ENCODE measurements around the gene CDC5L. TPM values are rescaled to one million over a fixed set of nuclear protein-coding genes. Genes with fewer than 3 reads are reported as not detected.

Gene CDC5L
- total and polyA plus RNA-seq, 2 experiments from 2014 or later = 27.0 to 32.5 TPM

DNA sequence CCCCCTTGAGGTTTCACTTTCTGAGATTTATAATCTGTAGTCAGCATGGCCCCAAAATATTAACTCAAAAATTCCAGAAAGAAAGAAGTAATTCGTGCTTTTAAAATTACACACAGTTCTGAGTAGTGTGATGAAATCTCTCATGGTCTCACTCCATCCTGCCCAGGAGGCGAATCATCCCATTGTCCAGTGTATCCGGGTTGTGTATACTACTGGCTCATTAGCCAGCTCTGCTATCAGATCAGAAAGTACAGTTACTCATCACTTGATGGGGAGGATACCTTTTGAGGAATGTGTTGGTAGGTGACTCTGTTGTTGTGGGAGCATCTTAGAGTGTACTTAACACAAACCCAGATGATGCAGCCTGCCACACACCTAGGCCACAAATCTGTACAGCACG, 65.2 kb downstream of the CDC5L start:
- Histone ChIP-seq H3K4me1 (ENCODE audit: insufficient read depth) (no peaks in the 10 kb centered on the region), H3K27me3 (ENCODE audit: insufficient read depth) (no peaks in the 10 kb centered on the region), H4K20me1 (replicated peaks; ENCODE audit: insufficient read depth) (no peaks in the 10 kb centered on the region), H2AFZ (no peak overlapping the region), H3K27ac (ENCODE audit: low read depth) (no peak overlapping the region), H3K36me3 (ENCODE audit: insufficient read depth) (peaks cover 3% of the 10 kb centered on the region; the same call in 1 of the 2 replicates), H3F3A (replicated peaks; ENCODE audit: low read depth) (no peaks in the 10 kb centered on the region), H3K9me2 (ENCODE audit: insufficient read depth) (no peaks in the 10 kb centered on the region), H3K4me3 (no peak overlapping the region), H3K4me2 (no peak overlapping the region), H3K79me2 (replicated peaks; ENCODE audit: insufficient read depth) (no peaks in the 10 kb centered on the region)
- no peak overlapping the region; the same call in 1 of the 2 replicates for H3K27ac Mint-ChIP-seq
- H3K36me3 Mint-ChIP-seq (ENCODE audit: low read depth) = peaks cover 5% of the 10 kb centered on the region; the same call in 2 of the 3 replicates
- H3K27me3 Mint-ChIP-seq (ENCODE audit: insufficient read depth, low read depth, poor library complexity) = no peaks in the 10 kb centered on the region
- no peaks in the 10 kb centered on the region for H3K4me1 Mint-ChIP-seq
- no peak overlapping the region for H3K4me3 Mint-ChIP-seq
- DNase-seq (ENCODE audit: low spot score) (no peak), ATAC-seq (no peak)
- TF ChIP-seq POLR2AphosphoS5 (IDR thresholded peaks at IDR 0.05; ENCODE audit: low read depth) (no peak), ZNF114 (CRISPR knock-in tag; IDR thresholded peaks at IDR 0.05) (no peak), CREB1 (CRISPR knock-in tag; IDR thresholded peaks at IDR 0.05; ENCODE audit: low read depth) (no peak), NANOG (IDR thresholded peaks at IDR 0.05; ENCODE audit: borderline replicate concordance) (no peak), EZH2phosphoT487 (IDR thresholded peaks at IDR 0.05; ENCODE audit: unreplicated experiment) (no peak), EZH2 (IDR thresholded peaks at IDR 0.05; ENCODE audit: low read depth, unreplicated experiment) (no peak), STAT1 (IDR thresholded peaks at IDR 0.05; ENCODE audit: unreplicated experiment) (no peak), JUNB (IDR thresholded peaks at IDR 0.05; ENCODE audit: unreplicated experiment) (no peak), ZNF331 (CRISPR knock-in tag; IDR thresholded peaks at IDR 0.05; ENCODE audit: low read depth) (no peak)
- TF ChIP-seq, protein P1, sequence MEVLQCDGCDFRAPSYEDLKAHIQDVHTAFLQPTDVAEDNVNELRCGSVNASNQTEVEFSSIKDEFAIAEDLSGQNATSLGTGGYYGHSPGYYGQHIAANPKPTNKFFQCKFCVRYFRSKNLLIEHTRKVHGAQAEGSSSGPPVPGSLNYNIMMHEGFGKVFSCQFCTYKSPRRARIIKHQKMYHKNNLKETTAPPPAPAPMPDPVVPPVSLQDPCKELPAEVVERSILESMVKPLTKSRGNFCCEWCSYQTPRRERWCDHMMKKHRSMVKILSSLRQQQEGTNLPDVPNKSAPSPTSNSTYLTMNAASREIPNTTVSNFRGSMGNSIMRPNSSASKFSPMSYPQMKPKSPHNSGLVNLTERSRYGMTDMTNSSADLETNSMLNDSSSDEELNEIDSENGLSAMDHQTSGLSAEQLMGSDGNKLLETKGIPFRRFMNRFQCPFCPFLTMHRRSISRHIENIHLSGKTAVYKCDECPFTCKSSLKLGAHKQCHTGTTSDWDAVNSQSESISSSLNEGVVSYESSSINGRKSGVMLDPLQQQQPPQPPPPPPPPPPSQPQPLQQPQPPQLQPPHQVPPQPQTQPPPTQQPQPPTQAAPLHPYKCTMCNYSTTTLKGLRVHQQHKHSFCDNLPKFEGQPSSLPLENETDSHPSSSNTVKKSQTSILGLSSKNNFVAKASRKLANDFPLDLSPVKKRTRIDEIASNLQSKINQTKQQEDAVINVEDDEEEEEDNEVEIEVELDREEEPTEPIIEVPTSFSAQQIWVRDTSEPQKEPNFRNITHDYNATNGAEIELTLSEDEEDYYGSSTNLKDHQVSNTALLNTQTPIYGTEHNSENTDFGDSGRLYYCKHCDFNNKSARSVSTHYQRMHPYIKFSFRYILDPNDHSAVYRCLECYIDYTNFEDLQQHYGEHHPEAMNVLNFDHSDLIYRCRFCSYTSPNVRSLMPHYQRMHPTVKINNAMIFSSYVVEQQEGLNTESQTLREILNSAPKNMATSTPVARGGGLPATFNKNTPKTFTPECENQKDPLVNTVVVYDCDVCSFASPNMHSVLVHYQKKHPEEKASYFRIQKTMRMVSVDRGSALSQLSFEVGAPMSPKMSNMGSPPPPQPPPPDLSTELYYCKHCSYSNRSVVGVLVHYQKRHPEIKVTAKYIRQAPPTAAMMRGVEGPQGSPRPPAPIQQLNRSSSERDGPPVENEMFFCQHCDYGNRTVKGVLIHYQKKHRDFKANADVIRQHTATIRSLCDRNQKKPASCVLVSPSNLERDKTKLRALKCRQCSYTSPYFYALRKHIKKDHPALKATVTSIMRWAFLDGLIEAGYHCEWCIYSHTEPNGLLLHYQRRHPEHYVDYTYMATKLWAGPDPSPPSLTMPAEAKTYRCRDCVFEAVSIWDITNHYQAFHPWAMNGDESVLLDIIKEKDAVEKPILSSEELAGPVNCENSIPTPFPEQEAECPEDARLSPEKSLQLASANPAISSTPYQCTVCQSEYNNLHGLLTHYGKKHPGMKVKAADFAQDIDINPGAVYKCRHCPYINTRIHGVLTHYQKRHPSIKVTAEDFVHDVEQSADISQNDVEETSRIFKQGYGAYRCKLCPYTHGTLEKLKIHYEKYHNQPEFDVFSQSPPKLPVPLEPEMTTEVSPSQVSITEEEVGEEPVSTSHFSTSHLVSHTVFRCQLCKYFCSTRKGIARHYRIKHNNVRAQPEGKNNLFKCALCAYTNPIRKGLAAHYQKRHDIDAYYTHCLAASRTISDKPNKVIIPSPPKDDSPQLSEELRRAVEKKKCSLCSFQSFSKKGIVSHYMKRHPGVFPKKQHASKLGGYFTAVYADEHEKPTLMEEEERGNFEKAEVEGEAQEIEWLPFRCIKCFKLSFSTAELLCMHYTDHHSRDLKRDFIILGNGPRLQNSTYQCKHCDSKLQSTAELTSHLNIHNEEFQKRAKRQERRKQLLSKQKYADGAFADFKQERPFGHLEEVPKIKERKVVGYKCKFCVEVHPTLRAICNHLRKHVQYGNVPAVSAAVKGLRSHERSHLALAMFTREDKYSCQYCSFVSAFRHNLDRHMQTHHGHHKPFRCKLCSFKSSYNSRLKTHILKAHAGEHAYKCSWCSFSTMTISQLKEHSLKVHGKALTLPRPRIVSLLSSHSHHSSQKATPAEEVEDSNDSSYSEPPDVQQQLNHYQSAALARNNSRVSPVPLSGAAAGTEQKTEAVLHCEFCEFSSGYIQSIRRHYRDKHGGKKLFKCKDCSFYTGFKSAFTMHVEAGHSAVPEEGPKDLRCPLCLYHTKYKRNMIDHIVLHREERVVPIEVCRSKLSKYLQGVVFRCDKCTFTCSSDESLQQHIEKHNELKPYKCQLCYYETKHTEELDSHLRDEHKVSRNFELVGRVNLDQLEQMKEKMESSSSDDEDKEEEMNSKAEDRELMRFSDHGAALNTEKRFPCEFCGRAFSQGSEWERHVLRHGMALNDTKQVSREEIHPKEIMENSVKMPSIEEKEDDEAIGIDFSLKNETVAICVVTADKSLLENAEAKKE (CRISPR knock-in tag; IDR thresholded peaks at IDR 0.05) = no peak
- TF ChIP-seq, protein P2, sequence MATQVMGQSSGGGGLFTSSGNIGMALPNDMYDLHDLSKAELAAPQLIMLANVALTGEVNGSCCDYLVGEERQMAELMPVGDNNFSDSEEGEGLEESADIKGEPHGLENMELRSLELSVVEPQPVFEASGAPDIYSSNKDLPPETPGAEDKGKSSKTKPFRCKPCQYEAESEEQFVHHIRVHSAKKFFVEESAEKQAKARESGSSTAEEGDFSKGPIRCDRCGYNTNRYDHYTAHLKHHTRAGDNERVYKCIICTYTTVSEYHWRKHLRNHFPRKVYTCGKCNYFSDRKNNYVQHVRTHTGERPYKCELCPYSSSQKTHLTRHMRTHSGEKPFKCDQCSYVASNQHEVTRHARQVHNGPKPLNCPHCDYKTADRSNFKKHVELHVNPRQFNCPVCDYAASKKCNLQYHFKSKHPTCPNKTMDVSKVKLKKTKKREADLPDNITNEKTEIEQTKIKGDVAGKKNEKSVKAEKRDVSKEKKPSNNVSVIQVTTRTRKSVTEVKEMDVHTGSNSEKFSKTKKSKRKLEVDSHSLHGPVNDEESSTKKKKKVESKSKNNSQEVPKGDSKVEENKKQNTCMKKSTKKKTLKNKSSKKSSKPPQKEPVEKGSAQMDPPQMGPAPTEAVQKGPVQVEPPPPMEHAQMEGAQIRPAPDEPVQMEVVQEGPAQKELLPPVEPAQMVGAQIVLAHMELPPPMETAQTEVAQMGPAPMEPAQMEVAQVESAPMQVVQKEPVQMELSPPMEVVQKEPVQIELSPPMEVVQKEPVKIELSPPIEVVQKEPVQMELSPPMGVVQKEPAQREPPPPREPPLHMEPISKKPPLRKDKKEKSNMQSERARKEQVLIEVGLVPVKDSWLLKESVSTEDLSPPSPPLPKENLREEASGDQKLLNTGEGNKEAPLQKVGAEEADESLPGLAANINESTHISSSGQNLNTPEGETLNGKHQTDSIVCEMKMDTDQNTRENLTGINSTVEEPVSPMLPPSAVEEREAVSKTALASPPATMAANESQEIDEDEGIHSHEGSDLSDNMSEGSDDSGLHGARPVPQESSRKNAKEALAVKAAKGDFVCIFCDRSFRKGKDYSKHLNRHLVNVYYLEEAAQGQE (IDR thresholded peaks at IDR 0.05; ENCODE audit: unreplicated experiment) = no peak
- TF ChIP-seq, protein P3, sequence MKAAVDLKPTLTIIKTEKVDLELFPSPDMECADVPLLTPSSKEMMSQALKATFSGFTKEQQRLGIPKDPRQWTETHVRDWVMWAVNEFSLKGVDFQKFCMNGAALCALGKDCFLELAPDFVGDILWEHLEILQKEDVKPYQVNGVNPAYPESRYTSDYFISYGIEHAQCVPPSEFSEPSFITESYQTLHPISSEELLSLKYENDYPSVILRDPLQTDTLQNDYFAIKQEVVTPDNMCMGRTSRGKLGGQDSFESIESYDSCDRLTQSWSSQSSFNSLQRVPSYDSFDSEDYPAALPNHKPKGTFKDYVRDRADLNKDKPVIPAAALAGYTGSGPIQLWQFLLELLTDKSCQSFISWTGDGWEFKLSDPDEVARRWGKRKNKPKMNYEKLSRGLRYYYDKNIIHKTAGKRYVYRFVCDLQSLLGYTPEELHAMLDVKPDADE (IDR thresholded peaks at IDR 0.05) = no peak
- TF ChIP-seq, protein P4, sequence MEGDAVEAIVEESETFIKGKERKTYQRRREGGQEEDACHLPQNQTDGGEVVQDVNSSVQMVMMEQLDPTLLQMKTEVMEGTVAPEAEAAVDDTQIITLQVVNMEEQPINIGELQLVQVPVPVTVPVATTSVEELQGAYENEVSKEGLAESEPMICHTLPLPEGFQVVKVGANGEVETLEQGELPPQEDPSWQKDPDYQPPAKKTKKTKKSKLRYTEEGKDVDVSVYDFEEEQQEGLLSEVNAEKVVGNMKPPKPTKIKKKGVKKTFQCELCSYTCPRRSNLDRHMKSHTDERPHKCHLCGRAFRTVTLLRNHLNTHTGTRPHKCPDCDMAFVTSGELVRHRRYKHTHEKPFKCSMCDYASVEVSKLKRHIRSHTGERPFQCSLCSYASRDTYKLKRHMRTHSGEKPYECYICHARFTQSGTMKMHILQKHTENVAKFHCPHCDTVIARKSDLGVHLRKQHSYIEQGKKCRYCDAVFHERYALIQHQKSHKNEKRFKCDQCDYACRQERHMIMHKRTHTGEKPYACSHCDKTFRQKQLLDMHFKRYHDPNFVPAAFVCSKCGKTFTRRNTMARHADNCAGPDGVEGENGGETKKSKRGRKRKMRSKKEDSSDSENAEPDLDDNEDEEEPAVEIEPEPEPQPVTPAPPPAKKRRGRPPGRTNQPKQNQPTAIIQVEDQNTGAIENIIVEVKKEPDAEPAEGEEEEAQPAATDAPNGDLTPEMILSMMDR (conservative IDR thresholded peaks at IDR 0.05; ENCODE audit: low read depth in 2 of 2) = no peak
- no peaks in the 10 kb centered on the region for H3K9me3 Mint-ChIP-seq

Data from GM23338 (cell line).